GM13976 (cell line): ENCODE measurements around the gene LRMDA.

Experiments used
- DNase-seq: peaks from one replicate; pipeline ENCODE4 v3.0.0; 2012; ENCODE audit warnings: low spot score
- in situ Hi-C: fragments of 300-500 bp; cut with MboI; formaldehyde crosslinking; loops from one replicate; pipeline ENCODE4 v1.12.0; 2022; ENCODE audit warnings: low sequenced_read_pairs, mixed read lengths, inconsistent platforms; ENCODE audit not compliant: unreplicated experiment
- TF ChIP-seq, protein P1 (sequence below): IDR thresholded peaks from 2 replicates; pipeline ENCODE4 v1.5.1; 2012; ENCODE audit warnings: borderline replicate concordance, mild to moderate bottlenecking; ENCODE audit not compliant: insufficient read depth; ENCODE audit errors: extremely low read depth, missing control alignments, control extremely low read depth

Gene LRMDA

DNA sequence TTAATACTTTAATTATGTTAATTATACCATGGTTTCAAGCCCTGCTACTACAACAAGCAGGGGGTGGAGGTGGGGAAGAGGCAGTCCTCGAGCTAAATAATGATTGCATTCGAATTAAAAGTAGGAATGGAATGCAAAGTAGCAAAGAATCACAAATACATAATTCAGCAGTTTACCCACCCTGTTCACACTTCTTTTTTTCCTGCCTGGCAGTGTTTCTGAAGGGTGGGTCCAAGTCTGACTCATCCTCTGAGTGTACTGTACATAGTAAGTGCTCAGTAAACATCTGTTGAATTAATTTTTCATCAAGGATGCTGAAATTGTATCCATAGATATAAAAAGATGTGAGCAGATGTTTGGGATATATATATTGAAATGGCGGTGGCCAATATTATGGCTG is 778.8 kb downstream of the LRMDA start:
- DNase-seq = no peak
- in situ Hi-C loops = no loop called here
- TF ChIP-seq, protein P1, sequence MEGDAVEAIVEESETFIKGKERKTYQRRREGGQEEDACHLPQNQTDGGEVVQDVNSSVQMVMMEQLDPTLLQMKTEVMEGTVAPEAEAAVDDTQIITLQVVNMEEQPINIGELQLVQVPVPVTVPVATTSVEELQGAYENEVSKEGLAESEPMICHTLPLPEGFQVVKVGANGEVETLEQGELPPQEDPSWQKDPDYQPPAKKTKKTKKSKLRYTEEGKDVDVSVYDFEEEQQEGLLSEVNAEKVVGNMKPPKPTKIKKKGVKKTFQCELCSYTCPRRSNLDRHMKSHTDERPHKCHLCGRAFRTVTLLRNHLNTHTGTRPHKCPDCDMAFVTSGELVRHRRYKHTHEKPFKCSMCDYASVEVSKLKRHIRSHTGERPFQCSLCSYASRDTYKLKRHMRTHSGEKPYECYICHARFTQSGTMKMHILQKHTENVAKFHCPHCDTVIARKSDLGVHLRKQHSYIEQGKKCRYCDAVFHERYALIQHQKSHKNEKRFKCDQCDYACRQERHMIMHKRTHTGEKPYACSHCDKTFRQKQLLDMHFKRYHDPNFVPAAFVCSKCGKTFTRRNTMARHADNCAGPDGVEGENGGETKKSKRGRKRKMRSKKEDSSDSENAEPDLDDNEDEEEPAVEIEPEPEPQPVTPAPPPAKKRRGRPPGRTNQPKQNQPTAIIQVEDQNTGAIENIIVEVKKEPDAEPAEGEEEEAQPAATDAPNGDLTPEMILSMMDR = no peak

DNA sequence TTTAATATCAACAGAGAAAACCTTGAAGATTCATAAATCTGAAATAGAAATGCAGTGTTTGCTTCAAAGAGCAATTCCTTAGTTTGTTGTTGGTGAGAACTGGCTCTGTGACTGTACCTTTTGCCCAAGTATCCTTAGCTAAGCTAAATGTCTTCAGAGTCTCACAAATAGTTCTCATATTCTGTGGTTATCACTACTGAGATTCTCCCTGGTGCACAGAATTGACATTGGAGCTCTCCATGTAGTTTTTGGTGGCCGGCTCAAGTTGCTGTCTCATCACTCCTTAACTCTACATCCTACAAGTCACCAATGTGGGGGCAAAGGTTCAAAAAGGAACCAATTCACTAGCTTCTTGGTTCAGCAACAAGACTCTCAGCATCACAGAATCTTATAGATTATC is 780.3 kb downstream of the LRMDA start:
- TF ChIP-seq, protein P1 = no peak
- in situ Hi-C loops = no loop called here
- DNase-seq = no peak

DNA sequence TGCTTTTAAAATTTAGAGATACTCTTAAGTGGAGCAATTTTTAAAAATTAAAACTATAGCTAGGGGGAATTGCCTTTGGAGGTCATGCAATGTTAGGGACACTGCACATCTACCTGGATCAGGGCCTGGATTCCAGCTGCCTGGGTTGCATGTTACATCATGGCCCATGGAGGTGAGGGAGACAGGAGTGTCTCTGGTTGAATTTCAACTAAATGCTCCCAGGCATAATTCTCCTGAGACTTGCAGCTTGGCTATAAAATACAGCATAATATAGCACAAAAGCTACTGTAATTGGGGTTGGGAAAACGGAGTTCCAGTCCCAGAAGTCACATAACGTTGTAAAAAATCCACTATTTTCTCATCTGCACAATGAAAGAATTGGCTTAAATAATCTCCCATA is 782.5 kb downstream of the LRMDA start:
- TF ChIP-seq, protein P1 = no peak
- in situ Hi-C loops = no loop called here
- DNase-seq = no peak

DNA sequence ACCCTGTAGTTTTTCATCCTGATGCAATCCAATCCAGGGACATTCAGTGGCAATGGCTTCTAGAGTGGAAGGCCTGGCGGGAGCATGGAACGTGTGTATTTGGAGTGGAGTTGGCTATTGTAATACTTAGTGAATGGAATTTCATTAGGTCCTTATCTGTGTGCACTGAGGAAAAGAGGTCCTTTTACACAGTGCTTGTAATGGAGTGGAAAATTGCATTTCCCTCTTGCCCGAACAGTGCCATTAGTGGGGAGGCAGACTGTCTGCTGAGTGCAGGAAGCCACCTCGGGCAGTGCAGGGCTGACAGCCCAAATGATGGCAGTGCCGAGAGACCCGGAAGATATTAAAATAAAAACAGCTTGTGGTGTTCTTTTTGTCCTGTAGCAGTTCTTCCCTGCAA is 786.6 kb downstream of the LRMDA start:
- in situ Hi-C loops = no loop called here
- DNase-seq = no peak
- TF ChIP-seq, protein P1 = no peak

DNA sequence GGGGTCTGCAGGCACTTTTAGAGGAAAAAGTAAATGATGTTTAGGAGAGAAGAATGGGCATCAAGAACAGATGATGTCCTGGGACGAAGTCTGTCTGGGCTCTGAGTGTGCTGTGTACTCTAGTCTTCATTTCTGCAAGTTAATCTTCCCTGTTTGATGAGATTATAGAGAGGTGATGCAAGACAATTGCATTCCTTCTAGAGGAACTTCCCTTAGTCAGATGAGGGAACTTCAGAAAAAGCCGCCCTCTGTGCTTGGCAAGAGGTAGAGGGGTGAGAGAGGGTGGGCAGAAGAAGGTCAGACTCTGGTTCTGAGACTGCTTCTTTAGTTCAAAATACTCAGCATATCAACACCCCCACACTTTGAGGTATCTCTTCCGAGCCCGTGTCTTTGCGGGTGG is 797.9 kb downstream of the LRMDA start:
- DNase-seq = no peak
- TF ChIP-seq, protein P1 = no peak
- in situ Hi-C loops = no loop called here

DNA sequence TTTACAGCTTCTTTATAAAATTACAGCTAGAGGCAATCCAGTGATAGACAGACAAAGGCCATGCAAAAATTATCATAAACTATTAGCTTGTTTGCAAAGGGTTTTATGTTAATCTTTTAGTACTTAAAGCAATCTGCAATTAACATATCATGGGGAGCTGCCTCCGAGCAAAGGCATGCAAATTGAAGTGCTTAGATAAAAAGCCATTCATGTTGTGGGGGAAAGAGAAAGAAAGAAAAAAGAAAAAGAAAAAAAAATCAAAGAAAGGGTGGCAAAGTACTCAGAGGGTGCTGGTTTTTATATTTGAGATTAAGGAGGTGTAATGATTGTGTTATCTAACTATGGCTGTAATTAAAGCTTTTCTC is 799.5 kb downstream of the LRMDA start:
- no peak for DNase-seq
- in situ Hi-C loops = no loop called here
- TF ChIP-seq, protein P1 = no peak
